Glutamatergic neuron (in vitro differentiated cells): Measurements from ENCODE around the gene LIMS2. TPM values are rescaled to one million over a fixed set of nuclear protein-coding genes. Genes with fewer than 3 reads are reported as not detected.
A peak's percentile ranks its signal among the peaks of the same experiment; 100 is the strongest.

Experiments used
- DNase-seq: peaks from one replicate; pipeline ENCODE4 v3.0.0; 2022
- H3K27ac Mint-ChIP-seq: one replicate; pipeline ENCODE4 v1.8.0; 2020; ENCODE audit warnings: mild to moderate bottlenecking, mixed read lengths, inconsistent platforms; ENCODE audit not compliant: unreplicated experiment
- H3K27me3 Mint-ChIP-seq: one replicate; pipeline ENCODE4 v1.8.0; 2020; ENCODE audit warnings: mild to moderate bottlenecking, moderate library complexity, mixed read lengths, inconsistent platforms; ENCODE audit not compliant: unreplicated experiment
- H3K36me3 Mint-ChIP-seq: one replicate; pipeline ENCODE4 v1.8.0; 2020; ENCODE audit warnings: mild to moderate bottlenecking, mixed read lengths, inconsistent platforms; ENCODE audit not compliant: unreplicated experiment
- H3K4me1 Mint-ChIP-seq: one replicate; pipeline ENCODE4 v1.8.0; 2020; ENCODE audit warnings: mild to moderate bottlenecking, low read depth, mixed read lengths, inconsistent platforms; ENCODE audit not compliant: unreplicated experiment
- H3K4me3 Mint-ChIP-seq: one replicate; pipeline ENCODE4 v1.8.0; 2020; ENCODE audit warnings: mild to moderate bottlenecking, mixed read lengths, inconsistent platforms; ENCODE audit not compliant: unreplicated experiment
- H3K9me3 Mint-ChIP-seq: one replicate; pipeline ENCODE4 v1.8.0; 2020; ENCODE audit warnings: mild to moderate bottlenecking, moderate library complexity, mixed read lengths, inconsistent platforms; ENCODE audit not compliant: unreplicated experiment
- total RNA-seq: library from RNA; stranded (reverse); fragmentation: NEBNext Ultra II Directional; extraction: Animal tissue kit (Norgen Biotek cat#: 25700); gene quantifications from one replicate; pipeline ENCODE4 v1.2.1, GENCODE V29; 2021; ENCODE audit not compliant: unreplicated experiment
- TF ChIP-seq, protein P1 (sequence below): fragments of 200-600 bp; sonication (generic); IDR thresholded peaks from one replicate; pipeline ENCODE4 v1.5.0; 2021; ENCODE audit not compliant: partially characterized antibody, unreplicated experiment

Gene LIMS2
- total RNA-seq, 1 donor from 2014 or later, result 0.29 TPM

DNA sequence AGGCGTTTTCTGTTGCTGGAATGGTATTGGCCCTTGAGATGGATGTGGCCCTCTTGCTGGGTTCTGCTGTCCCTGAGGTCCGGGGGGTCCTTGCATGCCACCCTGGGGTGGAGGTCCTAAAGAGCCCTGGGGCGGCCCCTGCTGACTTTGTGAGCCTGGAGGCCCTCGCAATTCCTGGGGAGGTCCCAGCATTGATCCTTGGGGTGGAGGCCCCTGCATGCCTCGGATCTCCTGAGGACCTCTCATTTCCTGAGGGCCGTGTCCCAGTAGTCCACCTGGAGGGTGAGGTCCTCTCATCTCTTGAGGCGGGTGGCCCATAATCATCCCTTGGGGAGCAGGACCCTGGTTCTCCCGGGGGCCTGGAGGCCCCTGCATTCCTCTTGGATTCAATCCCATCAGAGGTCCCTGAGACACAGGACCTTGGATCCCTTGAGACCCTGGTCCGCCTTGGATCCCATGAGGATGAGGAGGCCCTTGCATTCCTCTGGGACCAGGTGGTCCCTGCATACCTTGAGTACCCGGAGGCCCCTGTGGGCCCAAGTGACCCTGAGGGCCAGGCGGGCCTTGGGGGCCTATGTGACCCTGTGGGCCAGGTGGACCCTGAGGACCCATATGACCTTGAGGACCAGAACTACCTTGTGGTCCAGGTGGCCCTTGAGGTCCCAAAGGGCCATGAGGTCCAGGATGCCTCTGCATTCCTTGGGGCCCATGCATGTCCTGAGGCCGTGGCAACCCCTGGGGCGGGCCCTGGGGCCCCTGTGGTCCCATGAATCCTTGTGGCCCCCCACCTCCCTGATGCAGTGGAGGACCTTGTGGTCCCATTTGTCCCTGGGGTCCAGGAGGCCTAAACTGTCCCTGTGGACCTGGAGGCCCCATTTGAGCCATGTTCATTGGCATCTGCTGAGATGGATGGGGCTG lies 44.2 kb upstream of the LIMS2 start:
- no peaks in the 10 kb centered on the region for H3K36me3 Mint-ChIP-seq
- TF ChIP-seq, protein P1, sequence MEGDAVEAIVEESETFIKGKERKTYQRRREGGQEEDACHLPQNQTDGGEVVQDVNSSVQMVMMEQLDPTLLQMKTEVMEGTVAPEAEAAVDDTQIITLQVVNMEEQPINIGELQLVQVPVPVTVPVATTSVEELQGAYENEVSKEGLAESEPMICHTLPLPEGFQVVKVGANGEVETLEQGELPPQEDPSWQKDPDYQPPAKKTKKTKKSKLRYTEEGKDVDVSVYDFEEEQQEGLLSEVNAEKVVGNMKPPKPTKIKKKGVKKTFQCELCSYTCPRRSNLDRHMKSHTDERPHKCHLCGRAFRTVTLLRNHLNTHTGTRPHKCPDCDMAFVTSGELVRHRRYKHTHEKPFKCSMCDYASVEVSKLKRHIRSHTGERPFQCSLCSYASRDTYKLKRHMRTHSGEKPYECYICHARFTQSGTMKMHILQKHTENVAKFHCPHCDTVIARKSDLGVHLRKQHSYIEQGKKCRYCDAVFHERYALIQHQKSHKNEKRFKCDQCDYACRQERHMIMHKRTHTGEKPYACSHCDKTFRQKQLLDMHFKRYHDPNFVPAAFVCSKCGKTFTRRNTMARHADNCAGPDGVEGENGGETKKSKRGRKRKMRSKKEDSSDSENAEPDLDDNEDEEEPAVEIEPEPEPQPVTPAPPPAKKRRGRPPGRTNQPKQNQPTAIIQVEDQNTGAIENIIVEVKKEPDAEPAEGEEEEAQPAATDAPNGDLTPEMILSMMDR, result no peak
- no peaks in the 10 kb centered on the region for H3K9me3 Mint-ChIP-seq
- H3K27me3 Mint-ChIP-seq, result no peaks in the 10 kb centered on the region
- H3K4me1 Mint-ChIP-seq, result peaks cover 7% of the 10 kb centered on the region
- no peak for DNase-seq
- H3K4me3 Mint-ChIP-seq, result no peak overlapping the region
- no peak overlapping the region for H3K27ac Mint-ChIP-seq

DNA sequence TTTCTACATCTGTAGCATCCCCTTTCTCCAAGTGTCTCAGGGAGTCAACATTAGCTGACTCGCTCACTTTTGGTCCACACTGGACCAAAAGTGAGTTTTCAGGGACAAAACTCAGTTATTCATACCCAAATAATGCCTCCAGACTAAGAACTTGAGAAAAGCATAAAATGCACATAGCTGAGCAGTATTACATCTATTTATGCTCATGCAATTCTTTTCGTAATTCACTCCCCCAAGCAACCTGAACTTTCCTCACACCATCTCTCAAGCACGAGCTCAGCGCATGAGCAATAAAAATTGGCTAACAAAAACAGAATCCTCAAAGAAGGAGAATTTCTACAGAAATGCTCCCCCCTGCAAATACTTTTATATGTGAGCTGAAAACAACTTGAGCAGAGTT lies 42.9 kb upstream of the LIMS2 start:
- peaks cover 7% of the 10 kb centered on the region for H3K4me1 Mint-ChIP-seq
- H3K36me3 Mint-ChIP-seq, result no peaks in the 10 kb centered on the region
- DNase-seq, result no peak
- no peak overlapping the region for H3K4me3 Mint-ChIP-seq
- no peaks in the 10 kb centered on the region for H3K9me3 Mint-ChIP-seq
- H3K27me3 Mint-ChIP-seq, result no peaks in the 10 kb centered on the region
- TF ChIP-seq, protein P1, result no peak
- no peak overlapping the region for H3K27ac Mint-ChIP-seq

DNA sequence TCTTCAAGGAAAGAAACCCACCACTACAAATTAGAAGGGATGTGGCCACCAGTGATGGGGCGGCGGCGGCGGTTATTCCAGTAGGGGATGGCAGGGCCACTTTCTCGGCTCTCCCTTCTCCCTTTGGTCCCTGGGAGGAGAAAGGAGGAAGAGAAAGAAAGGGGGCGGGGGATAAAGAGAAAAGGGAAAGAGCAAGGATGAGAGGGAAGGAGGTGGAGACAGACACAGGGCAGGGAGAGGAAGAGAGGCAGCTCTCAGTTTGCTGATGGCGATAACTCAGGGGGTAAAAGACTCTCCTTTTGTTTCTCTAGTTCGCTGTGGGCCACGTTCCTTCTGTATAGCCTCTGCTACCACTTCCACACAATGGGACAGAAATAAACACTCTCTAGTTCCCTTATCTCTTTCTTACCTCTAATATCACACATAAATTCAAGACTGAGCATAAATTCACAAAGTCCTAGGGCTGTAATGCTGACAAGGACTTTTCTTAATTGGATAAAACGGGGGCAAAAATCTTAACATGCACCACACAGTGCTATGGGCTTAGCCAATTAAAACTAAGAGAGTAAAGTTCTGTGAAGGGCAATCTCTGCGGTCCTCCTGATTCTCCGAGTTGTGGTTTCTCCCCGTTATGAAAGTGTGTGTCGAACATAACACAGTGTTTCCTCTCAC lies 40.6 kb upstream of the LIMS2 start:
- no peak for DNase-seq
- peak overlapping the region; percentile 8 for H3K27ac Mint-ChIP-seq
- TF ChIP-seq, protein P1, result no peak
- H3K4me1 Mint-ChIP-seq, result peaks cover 7% of the 10 kb centered on the region
- H3K36me3 Mint-ChIP-seq, result no peaks in the 10 kb centered on the region
- H3K27me3 Mint-ChIP-seq, result no peaks in the 10 kb centered on the region
- no peak overlapping the region for H3K4me3 Mint-ChIP-seq
- peaks cover 2% of the 10 kb centered on the region for H3K9me3 Mint-ChIP-seq

DNA sequence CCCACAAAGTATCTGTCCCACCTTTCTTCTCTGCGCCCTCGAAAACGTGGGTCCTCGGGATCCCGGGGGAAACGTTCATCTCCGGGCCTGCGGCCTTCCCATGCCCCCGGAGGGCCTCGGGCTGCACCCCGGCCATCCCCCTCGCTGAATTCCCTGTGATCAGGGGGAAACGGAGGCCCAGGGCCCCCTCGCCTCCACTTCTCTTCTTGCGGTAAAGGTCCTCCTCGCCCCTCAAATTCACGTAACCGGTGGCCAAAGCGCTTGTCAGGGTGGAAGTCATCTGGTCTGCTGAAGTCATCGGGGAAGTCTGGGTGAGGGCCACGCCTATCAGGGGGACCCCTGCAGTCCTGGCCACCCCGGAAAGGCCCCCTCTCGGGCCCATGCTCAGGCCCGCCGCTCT lies 38.2 kb upstream of the LIMS2 start:
- DNase-seq, result no peak
- Mint-ChIP-seq H3K4me1 (peaks cover 7% of the 10 kb centered on the region), H3K36me3 (no peaks in the 10 kb centered on the region), H3K27ac (no peak overlapping the region), H3K9me3 (peaks cover 2% of the 10 kb centered on the region), H3K27me3 (no peaks in the 10 kb centered on the region), H3K4me3 (no peak overlapping the region)
- TF ChIP-seq, protein P1, result no peak

DNA sequence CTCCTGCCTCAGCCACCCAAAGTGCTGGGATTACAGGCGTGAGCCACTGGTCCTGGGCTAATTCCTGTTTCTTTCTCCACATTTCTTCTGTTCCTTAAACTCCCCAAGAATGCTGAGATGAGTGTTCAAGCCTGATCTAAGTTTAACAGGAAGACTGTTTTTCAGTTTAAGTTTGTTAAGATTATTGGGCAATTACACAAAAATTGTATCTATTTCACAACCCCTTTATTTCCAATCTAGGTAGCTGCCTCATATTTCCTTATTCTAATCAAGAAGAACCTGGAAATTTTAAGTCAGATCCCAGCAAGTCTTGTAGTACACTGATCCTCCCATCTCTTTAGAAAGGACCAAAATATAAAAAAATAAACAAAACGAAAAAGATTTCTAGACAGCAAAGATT lies 37.7 kb upstream of the LIMS2 start:
- TF ChIP-seq, protein P1, result no peak
- H3K9me3 Mint-ChIP-seq, result peaks cover 2% of the 10 kb centered on the region
- H3K4me3 Mint-ChIP-seq, result no peak overlapping the region
- no peaks in the 10 kb centered on the region for H3K36me3 Mint-ChIP-seq
- H3K27me3 Mint-ChIP-seq, result no peaks in the 10 kb centered on the region
- H3K27ac Mint-ChIP-seq, result no peak overlapping the region
- no peak for DNase-seq
- peaks cover 7% of the 10 kb centered on the region for H3K4me1 Mint-ChIP-seq
